Fibroblast of lung (primary cell): ENCODE measurements around the gene NDUFAF8. TPM values are rescaled to one million over a fixed set of nuclear protein-coding genes. Genes with fewer than 3 reads are reported as not detected.

ENCODE experiments used
- DNase-seq, 2 donors: peaks; one replicate each; pipeline versions ENCODE4 v3.0.0 to v3.0.0-alpha.2; 2010; ENCODE audit warnings: low read depth in 2 of 2
- H2AFZ ChIP-seq: 2 replicates; pipeline ENCODE4 v1.5.1; 2012; ENCODE audit warnings: low read length, control low read depth, inconsistent platforms
- H3K27ac ChIP-seq: 2 replicates; pipeline ENCODE4 v1.5.1; 2011; ENCODE audit warnings: low read length, control low read depth; ENCODE audit not compliant: insufficient read depth
- H3K27me3 ChIP-seq: 2 replicates; pipeline ENCODE4 v1.5.1; 2011; ENCODE audit warnings: mild to moderate bottlenecking, low read length; ENCODE audit not compliant: control insufficient read depth, insufficient read depth
- H3K36me3 ChIP-seq: 2 replicates; pipeline ENCODE4 v1.5.1; 2011; ENCODE audit warnings: low read length; ENCODE audit not compliant: control insufficient read depth, insufficient read depth
- H3K4me1 ChIP-seq: 2 replicates; pipeline ENCODE4 v1.5.1; 2011; ENCODE audit warnings: low read length; ENCODE audit not compliant: control insufficient read depth, insufficient read depth; ENCODE audit errors: extremely low read depth
- H3K4me2 ChIP-seq: 2 replicates; pipeline ENCODE4 v1.5.1; 2011; ENCODE audit warnings: low read length, control low read depth; ENCODE audit not compliant: insufficient read depth; ENCODE audit errors: extremely low read depth
- H3K4me3 ChIP-seq, 4 experiments: fragments of 200-600 bp in 1 of 4; sonication (generic) in 1 of 4; replicated peaks in 1 of 4; 2 replicates each; pipeline ENCODE4 v1.5.1; 2011 to 2016; ENCODE audit warnings: low read length in 4 of 4, low read depth in 3 of 4, mild to moderate bottlenecking in 3 of 4, control low read depth in 2 of 4, inconsistent platforms in 1 of 4, mixed read lengths in 1 of 4; ENCODE audit not compliant: insufficient read depth in 1 of 4; ENCODE audit errors: control extremely low read depth in 1 of 4
- H3K79me2 ChIP-seq: 2 replicates; pipeline ENCODE4 v1.5.1; 2012; ENCODE audit warnings: mild to moderate bottlenecking, low read length, inconsistent platforms; ENCODE audit not compliant: control insufficient read depth, insufficient read depth
- H3K9ac ChIP-seq: 2 replicates; pipeline ENCODE4 v1.5.1; 2011; ENCODE audit warnings: mild to moderate bottlenecking, low read length, control low read depth; ENCODE audit not compliant: insufficient read depth
- H3K9me3 ChIP-seq: 2 replicates; pipeline ENCODE4 v1.5.1; 2012; ENCODE audit warnings: low read depth, low read length; ENCODE audit not compliant: control insufficient read depth, insufficient read depth
- H4K20me1 ChIP-seq: 2 replicates; pipeline ENCODE4 v1.5.1; 2011; ENCODE audit warnings: low read length; ENCODE audit not compliant: control insufficient read depth, insufficient read depth; ENCODE audit errors: extremely low read depth
- CTCF ChIP-seq, 2 donors: IDR thresholded peaks in 1 of 2; conservative IDR thresholded peaks in 1 of 2; 1 replicate in 1 of 2; 2 replicates in 1 of 2; pipeline ENCODE4 v1.5.1; 2011 to 2012; ENCODE audit warnings: low read length in 2 of 2, control low read depth in 1 of 2, inconsistent platforms in 1 of 2, low read depth in 1 of 2, mild to moderate bottlenecking in 1 of 2
- EZH2 ChIP-seq: IDR thresholded peaks from 2 replicates; pipeline ENCODE4 v1.5.1; 2012; ENCODE audit warnings: low read length, control low read depth, mild to moderate bottlenecking; ENCODE audit errors: missing control alignments
- polyA plus RNA-seq, 2 donors: library from polyadenylated mRNA; depleted of rRNA in 1 of 2; stranded (reverse) in 1 of 2; unstranded in 1 of 2; fragments of >200 nt; gene quantifications; 2 replicates each; pipeline ENCODE4 v1.2.1, GENCODE V29; 2011 to 2012; ENCODE audit warnings: missing spikeins in 1 of 2
- total RNA-seq: library from RNA; depleted of rRNA; stranded (reverse); fragments of >200 nt; gene quantifications from 2 replicates; pipeline ENCODE4 v1.2.1, GENCODE V29; 2014

Gene NDUFAF8
- total and polyA plus RNA-seq, 2 donors (not counting 1 experiment from before 2014, with no cell fraction given) = 41.9 to 102 TPM

- Histone ChIP-seq H3K9ac (no peak overlapping the region), H3K9me3 (no peaks in the 10 kb centered on the region), H3K79me2 (no peaks in the 10 kb centered on the region), H3K36me3 (no peaks in the 10 kb centered on the region), H4K20me1 (no peaks in the 10 kb centered on the region), H3K4me3 (no peak overlapping the region), H3K4me2 (no peak overlapping the region), H3K4me1 (no peaks in the 10 kb centered on the region), H3K27me3 (no peaks in the 10 kb centered on the region), H3K27ac (no peak overlapping the region), H2AFZ (no peak overlapping the region)
- no peak for DNase-seq
- TF ChIP-seq EZH2 = no peak
Measured at GRCh38 chr17:81193051-81193410, 46.1 kb upstream of the NDUFAF8 start.

GRCh38 chr17:81193470-81194224 is 45.5 kb upstream of the NDUFAF8 start:
- Histone ChIP-seq H3K4me3 (no peak overlapping the region), H3K79me2 (no peaks in the 10 kb centered on the region), H3K27me3 (no peaks in the 10 kb centered on the region), H3K27ac (no peak overlapping the region), H3K36me3 (no peaks in the 10 kb centered on the region), H3K4me2 (no peak overlapping the region), H3K4me1 (no peaks in the 10 kb centered on the region), H2AFZ (no peak overlapping the region), H3K9me3 (no peaks in the 10 kb centered on the region), H4K20me1 (no peaks in the 10 kb centered on the region), H3K9ac (no peak overlapping the region)
- TF ChIP-seq EZH2 (no peak), CTCF (conservative IDR thresholded peaks at IDR 0.05 in 1 of 2, IDR thresholded peaks at IDR 0.05 in 1 of 2; ENCODE audit: low read depth in 1 of 2, low read length in 2 of 2) (no peak)
- no peak for DNase-seq

GRCh38 chr17:81194225-81194760 is 44.8 kb upstream of the NDUFAF8 start:
- Histone ChIP-seq H3K9ac (no peak overlapping the region), H2AFZ (no peak overlapping the region), H3K9me3 (no peaks in the 10 kb centered on the region), H3K36me3 (no peaks in the 10 kb centered on the region), H4K20me1 (no peaks in the 10 kb centered on the region), H3K4me3 (no peak overlapping the region), H3K27ac (no peak overlapping the region), H3K4me1 (no peaks in the 10 kb centered on the region), H3K27me3 (no peaks in the 10 kb centered on the region), H3K79me2 (no peaks in the 10 kb centered on the region), H3K4me2 (no peak overlapping the region)
- DNase-seq = no peak
- no peak for TF ChIP-seq EZH2
- no peak for TF ChIP-seq CTCF (conservative IDR thresholded peaks at IDR 0.05 in 1 of 2, IDR thresholded peaks at IDR 0.05 in 1 of 2; ENCODE audit: low read depth in 1 of 2, low read length in 2 of 2)
